GM19035 (cell line): ENCODE results near the gene RGS7.
"Not testable (repeated sequence)": the region's sequence is repeated elsewhere in the genome, so short reads cannot be mapped to it uniquely, and the experiment has no call there.

ENCODE experiments used
- ATAC-seq: cut with Tn5 transposase; IDR thresholded peaks from one replicate; pipeline ENCODE4 v1.9.1; 2021; ENCODE audit not compliant: unreplicated experiment

The RGS7 gene

DNA sequence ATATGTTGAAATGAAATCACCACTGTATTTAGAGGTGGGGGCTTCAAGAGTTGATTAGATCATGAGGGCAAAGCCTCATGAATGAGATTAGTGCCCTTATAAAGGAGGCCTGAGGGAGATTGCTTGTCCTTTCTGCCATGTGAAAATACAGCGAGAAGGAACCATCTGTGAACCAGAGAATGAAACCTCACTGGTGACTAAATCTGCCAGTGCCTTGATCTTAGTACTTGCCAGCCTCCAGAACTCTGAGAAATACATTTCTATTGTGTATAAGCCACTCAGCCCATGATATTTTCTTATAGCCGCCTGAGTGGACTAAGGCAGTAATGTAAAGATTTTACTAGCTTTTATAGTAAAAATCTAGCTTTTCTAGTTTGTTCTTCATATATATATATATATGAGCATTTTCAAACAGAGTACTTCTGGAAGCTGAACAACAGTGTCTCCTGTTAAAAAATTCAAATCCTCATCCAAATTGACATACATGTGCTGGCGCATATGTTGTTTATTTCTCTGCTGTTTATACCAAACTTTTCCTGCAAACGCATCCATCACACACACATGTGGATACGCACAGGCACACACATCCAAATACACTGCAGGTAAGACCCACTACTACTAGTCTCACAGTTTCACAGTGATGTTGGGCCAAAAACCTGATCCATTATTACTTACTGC, 213.1 kb downstream of the RGS7 start:
- no peak for ATAC-seq

DNA sequence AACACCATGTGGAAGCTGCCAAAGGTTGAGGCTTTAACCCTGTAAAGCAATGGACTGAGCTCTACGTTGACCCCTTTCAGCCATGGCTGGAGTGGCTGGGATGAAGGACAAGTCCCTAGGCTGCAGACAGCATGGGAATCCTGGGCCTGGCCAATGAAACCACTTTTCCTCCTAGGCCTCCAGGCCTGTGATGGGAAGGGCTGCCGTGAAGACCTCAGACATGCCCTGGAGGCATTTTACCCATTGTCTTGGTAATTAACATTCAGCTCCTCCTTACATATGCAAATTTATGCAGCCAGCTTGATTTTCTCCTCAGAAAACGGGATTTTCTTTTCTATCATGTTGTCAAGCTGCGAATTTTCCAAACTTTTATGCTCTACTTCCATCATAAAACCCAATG, 214.5 kb downstream of the RGS7 start:
- ATAC-seq = no peak

DNA sequence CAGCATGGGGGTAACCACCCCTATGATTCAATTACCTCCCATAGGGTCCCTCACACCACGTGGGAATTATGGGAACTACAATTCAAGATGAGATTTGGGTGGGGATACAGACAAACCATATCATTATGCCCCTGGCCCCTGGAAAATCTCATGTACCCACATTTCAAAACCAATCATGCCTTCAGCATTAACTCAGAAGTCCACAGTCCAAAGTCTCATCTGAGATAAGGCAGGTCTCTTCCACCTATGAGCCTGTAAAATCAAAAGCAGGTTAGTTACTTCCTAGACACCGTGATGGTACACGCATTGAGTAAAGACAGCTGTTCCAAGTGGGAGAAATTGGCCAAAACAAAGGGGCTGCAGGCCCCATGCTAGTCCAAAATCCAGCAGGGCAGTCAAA, 215.4 kb downstream of the RGS7 start:
- ATAC-seq = not testable (repeated sequence)

DNA sequence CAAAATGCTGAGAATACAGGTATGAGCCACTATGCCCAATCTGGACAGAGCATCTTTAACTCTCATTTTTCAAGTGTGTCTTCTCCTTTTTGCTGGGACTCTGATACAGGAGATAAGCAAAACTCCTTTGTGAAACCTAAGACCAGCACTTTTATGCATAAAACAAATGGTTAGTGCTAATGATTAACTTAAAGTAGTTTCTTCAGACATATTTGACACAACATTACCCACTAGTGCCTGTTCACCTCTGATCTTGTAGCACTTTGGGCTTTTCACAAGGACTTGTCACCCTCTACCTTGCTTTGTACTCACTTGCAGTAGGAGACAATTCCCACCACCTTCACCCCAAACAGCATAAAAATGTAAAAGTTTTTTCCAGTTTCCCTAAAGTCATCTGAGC, 216.3 kb downstream of the RGS7 start:
- ATAC-seq = no peak

DNA sequence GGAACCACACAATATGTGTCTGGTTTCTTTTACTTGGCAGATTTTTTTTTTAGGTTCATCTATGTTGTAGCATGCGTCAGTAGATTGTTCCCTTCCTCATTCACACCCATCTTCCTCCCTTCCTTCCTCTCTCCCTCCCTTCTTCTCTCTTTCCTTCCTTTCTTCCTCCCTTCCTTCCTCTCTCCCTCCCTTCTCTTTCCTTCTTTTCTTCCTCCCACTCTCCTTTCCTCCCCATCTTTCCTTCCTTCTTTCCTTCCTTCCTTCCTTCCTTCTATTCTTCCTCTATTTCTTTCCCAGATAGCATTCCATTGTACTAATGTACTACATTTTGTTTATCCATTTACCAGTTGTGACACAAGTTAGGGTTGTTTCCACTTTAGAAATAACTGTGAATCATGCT, 218.0 kb downstream of the RGS7 start:
- no peak for ATAC-seq

DNA sequence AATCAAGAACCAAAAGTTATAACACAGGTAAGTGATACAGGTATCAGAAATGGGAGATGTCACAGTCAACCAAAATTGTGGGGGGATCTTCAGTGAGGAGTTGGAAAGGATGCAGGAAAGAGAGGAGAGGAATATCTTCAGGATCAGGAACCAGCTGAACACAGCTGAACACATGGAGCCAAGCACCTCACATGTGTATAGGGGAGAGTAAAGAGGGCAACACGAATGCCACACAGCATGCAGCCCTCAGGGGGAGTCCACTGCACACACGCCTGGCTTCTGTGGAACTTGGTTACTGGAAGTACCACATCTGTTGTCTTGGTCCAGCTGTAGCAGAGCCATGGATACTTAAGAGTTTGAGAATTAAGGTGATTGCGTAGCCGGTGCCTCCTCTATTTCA, 218.8 kb downstream of the RGS7 start:
- no peak for ATAC-seq

DNA sequence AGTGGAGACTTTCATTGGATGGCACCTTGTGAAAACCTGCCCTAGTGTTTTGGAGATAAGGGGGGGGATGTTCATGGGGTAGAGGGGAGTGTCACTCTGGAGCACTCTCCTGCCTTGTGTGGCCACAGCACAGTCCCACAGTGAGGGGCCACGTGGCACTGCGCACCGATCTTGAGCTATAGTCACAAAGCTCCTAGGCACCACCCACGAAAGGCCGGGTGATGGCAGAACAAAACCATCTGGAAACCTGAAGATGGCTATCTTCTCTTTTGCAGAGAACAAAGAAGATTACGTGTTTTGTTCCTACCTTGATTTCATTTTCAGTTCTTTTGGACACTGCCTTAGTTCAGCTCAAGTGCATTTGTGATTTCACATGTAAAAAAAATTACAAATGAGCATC, 220.6 kb downstream of the RGS7 start:
- no peak for ATAC-seq

DNA sequence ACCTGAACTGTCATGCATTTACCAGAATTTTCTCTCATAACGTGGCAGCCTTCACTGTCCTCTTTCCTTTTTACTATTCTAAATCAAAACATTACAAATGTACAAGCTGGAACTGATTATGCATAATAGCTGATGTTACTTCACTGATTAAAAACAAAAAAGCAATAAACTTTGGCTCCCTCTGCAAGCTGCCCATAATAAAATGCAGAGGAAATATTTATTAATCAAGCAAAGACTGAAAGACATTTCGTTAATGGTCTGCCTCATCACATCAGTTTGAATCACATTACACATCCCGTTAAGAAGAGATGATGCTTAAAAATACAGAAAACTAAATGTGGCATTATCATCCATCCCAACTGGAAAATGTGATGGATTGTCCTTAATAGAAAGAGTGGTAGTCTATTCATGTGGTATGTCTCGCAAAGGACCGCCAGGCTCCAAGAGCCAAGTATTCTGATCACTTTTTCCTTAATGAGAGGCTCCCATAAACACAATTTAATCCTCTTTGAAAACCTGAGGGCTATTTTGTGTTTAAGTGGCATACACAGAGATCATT, 225.3 kb downstream of the RGS7 start:
- ATAC-seq = no peak

DNA sequence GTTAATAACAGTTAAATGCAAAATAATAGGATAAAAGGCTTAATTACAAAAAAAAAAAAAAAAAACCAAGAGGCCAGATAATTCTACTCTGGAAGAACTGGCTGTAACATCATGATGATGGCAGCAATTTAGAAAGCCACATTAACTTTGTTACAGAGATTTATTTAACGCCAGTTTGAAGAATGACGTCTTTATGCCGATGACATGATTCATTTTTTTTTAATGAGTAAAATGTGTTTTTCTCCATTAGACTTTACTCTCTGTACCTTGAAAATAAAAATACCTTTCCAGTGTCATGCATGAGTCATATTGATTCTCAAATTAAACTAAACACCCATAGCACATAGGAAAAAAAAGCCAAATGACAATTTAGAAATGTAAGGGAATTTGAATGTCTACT, 226.1 kb downstream of the RGS7 start:
- no peak for ATAC-seq

DNA sequence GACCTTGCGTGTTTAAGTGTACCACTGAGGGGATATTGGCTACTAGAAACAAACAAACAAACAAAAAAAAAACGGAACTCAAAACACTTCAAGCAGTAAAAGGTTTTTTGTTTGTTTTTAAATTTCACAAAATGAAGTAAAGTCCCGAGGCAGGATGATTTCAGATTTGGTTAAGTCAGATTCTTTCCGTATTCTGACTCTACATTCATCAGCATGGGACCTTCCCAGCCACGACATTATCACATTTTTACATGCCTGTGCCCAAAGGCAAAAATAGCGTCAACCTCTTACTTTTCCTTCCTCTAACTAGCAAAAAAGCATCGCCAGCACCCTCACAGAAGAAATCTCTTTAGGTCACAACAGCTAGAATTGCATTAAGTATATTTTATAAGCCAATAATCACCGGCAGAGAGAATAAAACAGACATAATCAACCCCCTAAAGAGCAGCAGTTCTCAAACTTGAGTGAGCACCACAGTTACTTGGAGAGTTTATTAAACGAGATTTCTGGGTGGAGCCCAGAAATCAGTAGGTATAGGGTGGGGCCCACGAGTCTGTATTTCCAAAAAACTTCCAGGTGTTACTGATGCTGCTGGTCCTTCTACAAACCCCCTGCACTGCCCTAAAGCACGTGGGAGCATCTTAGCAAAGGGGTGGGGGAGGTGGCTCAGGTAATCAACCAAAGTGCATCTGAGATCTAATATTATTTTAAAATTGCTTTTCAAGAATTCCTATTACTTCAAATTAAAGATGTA, 227.6 kb downstream of the RGS7 start:
- no peak for ATAC-seq

DNA sequence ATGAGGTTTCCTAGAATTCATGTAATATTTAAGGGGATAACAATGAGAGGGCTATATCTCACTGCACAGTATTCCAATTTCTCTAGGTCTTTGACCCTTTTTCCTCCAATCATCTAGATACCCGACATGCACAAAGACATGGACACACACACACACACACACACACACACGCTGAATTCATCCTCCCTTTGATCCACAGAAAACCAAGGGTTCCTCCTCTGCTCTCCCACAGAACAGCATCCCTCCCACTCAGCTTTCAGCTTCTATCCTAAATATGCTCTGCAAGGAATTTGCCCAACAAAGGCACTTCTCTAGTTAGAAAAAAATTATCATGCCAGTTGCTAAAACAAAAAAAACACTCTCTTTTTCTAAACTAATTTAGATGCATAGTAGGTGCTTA, 231.7 kb downstream of the RGS7 start:
- ATAC-seq = no peak

DNA sequence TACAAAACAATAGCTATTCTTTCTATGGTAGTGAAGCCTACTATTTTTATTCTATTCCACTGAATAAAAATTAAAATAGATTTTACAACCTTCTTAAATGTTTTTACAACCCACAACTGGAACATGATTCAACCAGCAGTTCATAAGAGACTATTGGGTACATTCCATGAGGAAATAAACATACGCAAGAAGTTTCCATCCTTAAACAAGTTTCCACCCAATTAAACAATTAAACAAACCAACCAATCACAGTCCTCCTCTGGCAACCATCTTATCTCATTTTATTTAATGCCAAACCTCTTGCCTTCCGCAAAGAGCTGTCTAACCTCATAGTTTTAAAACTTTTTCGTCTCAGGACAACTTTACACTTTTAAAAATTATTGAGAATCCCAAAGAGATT, 239.0 kb downstream of the RGS7 start:
- ATAC-seq = no peak

DNA sequence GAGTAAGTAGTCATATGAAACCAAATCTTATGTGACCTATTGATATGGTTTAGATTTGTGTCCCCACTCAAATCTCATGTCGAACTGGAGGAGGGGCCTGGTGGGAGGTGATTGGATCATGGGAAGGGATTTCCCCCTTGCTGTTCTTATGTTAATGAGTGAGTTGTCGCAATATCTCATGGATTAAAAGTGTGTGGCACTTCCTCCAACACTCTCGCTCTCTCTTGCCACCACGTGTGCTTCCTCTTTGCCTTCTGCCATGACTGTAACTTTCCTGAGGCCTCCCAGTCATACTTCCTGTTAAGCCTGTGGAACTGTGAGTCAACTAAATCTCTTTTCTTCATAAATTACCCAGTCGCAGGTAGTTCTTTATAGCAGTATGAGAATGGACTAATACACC, 241.2 kb downstream of the RGS7 start:
- no peak for ATAC-seq

DNA sequence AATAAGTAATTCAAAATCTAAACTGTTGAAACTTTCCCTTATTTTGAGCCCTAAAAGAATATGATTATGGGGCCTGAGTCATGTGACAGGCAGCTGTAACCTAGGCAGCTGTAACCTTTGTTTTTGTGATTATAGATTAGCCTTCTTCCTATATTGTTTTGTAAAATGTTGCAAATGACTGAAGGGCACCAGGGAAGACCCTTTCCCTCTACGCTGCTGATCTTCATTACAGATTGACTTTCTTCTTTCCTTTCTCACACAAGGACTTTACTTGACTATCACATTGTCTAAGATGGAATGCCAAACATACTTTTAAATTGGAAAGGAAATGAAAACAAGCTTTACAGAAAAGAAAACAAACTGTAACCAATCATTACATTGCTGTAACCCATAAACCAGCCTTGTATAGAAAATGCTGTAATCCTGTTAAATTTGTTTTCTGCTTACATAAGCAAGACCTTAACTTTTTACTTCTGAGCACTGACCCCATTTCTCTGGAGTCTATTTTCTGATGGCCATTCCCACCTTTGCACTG, 242.2 kb downstream of the RGS7 start:
- no peak for ATAC-seq

DNA sequence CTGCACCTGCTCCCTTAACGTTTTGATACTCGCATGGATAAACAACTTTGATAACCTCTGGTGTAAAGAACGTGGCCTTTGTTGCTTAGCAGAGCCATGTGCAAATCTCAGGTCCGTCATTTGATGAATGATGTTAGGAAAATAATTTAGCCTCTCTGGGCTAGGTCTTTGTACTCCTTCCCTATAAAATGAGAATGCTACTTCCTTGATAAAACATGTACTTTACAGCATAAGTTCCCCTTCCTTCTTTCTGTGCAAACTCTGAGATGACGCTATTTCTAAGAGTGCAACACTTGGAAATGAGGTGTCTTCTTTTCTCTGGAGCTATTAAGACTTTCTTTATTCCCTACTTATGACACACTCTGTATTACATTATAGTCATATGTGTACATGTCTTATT, 243.4 kb downstream of the RGS7 start:
- ATAC-seq = no peak

DNA sequence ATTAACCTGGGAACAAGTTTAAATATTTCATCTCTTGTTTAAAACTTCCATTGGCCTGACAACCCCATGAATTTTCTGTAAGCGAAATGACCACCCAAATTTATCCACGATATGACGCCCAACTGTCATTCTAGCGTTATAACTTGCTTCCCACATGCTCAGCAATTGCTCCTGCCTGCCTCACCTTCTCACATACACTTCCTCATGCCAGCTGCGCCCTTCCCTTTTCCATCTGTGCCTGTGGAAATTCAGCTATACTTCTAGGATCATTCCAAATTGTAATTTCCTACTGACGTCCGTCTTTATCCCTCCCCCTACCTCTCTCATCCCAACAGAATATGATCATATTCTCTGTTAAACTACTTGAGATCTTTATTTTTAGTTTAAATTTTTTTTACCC, 248.0 kb downstream of the RGS7 start:
- ATAC-seq = no peak

DNA sequence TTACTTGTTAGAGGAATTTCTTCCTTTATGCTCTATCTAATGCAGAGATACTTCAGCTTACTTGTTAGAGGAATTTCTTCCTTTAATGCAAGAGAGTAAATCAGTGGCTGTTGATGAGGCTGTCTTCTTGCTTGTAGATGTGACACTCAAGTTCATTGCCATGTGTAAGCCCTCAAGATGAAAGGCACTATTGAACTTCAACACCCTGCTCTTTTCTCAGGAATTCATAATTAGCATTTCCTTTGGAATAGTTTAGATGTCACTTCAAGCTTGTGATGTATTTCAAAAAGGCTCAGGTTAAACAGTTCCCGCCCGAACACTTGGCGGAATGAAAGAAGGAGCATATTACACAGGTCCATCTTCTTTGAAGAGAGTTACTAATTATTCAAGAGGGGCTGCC, 251.9 kb downstream of the RGS7 start:
- no peak for ATAC-seq

DNA sequence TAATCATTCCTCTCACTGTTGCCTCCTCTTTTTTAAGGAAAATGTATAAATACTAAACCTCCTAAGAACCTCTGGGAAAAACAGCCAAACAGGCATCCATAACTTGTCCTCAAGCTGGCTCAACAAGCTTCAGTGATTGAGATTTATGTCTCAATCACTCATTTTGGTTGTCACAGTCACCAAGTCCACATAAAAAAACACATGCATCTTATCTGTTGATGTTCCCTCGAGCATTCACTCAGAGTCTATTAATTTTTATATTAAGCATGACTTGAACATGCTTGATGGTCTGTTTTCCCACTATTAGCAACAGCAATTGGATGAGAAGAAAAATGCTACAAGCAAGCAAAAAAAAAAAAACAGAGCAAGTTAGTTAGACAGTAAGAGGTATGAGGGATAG, 254.3 kb downstream of the RGS7 start:
- ATAC-seq = no peak

DNA sequence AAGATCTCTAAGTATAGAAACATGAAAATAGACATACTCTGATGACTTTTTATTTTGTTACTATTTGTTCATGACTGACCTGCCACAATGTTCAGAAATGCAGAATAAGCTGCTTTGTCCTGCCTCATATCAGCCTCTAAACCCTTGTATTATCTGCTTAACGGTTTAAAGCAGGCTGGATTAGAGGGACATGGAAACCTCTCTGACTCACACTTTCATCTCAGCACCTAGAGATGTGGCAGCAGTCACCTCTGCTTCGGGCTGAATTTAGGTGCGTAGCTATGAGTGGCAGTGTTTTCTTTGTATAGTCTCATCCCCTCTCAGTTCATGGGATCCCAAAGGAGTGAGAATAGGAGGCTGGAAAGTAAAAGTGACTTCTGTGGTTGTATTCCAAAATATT, 255.4 kb downstream of the RGS7 start:
- no peak for ATAC-seq

DNA sequence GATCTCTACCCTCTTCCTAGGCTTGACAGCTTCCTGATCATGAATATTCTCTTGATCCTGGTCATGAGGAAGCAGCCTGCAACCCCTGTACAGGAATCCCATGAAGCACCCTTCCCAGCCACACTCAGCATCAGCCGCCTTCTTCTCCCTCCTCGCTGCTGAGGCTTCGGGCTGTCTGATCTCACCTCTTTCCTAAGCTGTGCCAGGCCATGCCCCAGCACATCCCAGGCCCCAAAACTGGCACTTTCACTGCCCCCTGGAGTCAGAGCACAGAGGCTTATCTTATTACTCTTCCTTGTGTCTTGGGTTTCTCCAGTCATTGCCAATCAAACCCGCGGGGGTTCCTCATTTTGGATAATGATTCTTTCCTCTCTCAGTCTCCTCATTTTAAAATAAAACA, 259.5 kb downstream of the RGS7 start:
- no peak for ATAC-seq

DNA sequence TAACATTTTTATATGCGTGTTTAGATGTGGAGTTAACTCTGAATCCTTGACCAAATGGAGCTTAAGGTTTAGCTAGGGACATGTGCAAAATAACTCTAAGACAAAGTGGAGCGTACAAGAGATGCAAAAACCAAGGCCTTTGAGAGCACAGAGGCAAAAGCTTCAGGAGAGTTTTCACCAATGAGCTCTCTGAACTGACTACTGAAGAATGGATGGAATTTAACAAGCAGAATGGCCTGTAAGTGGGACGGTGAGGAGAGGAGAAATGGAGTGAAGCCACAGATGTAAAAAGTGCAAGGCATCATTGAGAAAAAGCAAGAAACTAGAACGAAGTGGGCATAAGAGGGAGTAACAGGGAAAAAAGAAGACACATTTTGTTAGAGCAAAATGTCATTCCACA, 260.0 kb downstream of the RGS7 start:
- no peak for ATAC-seq

DNA sequence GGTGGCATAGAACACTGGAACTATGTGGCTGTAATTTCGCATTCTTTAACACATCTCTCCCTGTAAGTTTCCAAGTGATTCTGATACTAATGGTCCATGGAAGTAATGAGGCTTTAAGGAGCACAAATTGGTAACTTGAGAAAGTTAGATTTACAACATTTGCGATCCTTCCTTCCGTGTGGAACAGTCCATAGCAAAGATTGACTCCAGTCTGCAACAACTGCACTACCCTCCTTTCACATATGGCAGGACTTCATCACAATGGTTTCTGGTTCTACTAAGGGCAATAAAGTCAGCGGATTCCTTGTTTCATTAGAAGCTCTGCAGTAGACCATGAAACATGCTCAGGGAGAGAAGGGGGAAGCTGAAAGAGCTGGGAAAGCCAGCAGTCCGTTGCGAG, 261.2 kb downstream of the RGS7 start:
- no peak for ATAC-seq
